GM21447 (cell line): ENCODE measurements around the gene ZNF202.
"Not testable (repeated sequence)": the region's sequence is repeated elsewhere in the genome, so short reads cannot be mapped to it uniquely, and the experiment has no call there.

Source experiments
- ATAC-seq: cut with Tn5 transposase; IDR thresholded peaks from one replicate; pipeline ENCODE4 v1.9.1; 2021; ENCODE audit not compliant: unreplicated experiment

The ZNF202 gene

DNA sequence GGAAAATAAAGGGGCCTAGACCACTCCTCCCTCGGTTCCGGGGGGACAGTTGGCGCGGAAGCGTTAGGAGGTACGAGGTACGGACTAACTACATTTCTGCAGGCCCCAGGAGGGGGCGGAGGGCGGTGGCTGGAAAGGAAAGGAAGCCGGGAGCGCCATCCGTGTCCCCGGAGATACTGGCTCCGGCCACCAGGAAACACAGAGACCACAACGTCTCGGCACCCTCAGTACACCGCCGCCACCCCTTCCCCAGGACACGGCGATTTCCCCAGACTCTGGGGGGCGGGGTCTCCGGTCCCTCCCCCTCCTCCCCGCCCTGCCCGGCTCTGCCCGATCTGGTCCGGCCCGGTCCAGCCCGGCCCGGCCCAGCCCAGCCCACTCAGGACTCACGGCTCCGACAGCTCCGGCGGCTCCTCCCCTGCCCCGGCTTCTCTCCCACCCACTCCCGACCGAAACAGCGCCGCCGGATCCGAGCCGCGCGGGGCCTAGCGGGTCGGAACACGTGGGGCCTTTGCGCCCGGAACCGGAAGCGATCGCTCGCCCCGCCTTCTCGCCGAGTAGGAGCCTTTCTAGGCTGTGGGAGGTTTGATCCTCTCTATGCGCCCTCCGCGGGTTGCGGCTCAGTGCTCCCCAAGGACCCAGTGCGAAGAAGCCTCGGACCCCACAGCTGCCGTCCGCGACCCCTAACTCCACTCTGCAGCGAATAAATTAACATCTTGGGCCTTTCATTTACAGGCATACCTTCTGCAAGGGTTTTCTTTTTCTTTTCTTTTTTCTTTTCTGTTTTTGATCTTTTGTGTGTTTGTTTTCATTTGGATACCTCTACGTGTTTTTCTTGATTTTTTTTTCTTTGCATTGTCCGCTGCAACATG lies at the start of gene ZNF202:
ZNF202 (minus strand) TSS at position 502 of the 872 bp plus-strand sequence. CDS start 10,772 bp downstream, outside the sequence.
- ATAC-seq, result peak; percentile 98

GRCh38 chr11:123783536-123783935 lies 42.1 kb upstream of the ZNF202 start:
- ATAC-seq, result no peak

DNA sequence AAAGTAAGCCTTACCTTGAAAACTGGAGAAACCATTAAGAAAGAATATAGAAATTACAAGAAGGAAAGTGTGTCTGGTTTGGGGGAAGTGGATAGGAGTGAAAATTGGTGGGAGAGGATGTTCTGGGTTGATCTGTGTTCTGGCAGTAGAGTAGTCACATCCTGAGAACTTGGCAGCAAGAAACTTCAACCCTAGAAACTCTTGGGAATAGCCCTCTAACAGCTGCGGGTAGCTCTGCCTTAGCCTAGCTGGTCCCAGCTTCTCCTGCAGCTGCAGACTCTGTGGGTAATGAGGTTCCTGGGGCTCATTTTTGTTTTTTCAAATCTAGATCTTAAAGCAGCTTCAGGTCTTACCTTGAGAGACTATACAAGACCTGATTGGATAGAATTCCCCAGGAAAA lies 37.1 kb upstream of the ZNF202 start:
- ATAC-seq, result no peak

GRCh38 chr11:123775715-123776549 lies 34.5 kb upstream of the ZNF202 start:
- no peak for ATAC-seq

- no peak for ATAC-seq
These were observed 33.8 kb upstream of the ZNF202 start for GRCh38 chr11:123775289-123775688.

- ATAC-seq, result no peak
These were observed 32.5 kb upstream of the ZNF202 start for GRCh38 chr11:123773959-123774358.

DNA sequence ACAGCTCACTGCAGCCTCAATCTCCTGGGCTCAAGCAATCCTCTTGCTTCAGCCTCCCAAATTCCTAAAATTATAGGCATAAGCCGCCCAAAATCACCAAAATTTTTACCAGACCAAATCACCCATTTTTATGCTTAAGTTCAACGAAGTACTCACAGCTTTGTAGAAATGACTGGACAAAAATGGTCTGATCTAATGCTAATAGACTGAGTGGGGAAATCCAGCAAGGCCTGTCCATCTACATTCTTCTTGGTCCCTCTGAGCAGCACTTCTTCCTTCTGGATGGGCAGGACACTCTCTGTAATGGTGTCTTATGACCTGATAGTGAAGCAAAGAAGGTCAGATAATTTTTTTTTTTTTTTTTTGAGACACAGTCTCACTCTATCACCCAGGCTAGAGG lies 31.6 kb upstream of the ZNF202 start:
- no peak for ATAC-seq

- no peak for ATAC-seq
These were observed 30.2 kb upstream of the ZNF202 start for GRCh38 chr11:123771664-123772063.

GRCh38 chr11:123770712-123771111 lies 29.3 kb upstream of the ZNF202 start:
- ATAC-seq, result no peak

- ATAC-seq, result no peak
These were observed 24.1 kb upstream of the ZNF202 start for GRCh38 chr11:123765601-123766000.

DNA sequence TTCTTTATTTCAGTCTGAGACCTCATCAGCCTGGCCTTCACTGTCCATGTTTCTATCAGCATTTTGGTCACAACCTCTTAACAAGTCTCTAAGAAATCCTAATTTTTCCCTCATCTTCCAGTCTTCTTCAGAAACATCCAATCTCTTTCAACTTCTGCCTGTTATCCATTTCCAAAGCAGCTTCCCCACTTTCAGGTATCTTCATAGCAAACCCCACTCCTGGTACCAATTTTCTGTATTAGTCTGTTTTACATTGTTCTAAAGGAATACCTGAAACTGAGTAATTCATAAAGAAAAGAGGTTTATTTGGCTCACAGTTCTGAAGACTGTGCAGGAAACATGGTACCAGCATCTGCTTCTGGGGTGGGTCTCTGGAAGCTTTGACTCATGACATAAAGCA lies 21.0 kb upstream of the ZNF202 start:
- ATAC-seq, result no peak

DNA sequence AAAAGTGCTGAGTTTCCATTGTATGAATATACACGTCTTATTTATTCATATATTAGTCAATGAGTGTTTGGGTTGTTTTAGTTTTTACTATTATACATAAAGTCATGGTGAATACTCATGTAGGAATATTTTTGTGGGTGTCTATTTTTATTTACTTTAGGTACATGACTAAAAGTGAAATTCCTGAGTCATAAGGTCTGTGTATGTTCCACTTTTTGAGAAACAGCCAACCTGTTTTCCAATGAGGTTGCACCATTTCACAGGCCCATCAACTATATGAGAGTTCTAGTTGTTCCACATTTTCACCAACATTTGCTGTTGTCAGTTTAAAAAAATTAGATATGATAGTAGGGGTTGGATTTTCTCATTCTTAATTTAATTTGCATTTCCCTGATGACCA lies 19.4 kb upstream of the ZNF202 start:
- peak; percentile 87 for ATAC-seq

DNA sequence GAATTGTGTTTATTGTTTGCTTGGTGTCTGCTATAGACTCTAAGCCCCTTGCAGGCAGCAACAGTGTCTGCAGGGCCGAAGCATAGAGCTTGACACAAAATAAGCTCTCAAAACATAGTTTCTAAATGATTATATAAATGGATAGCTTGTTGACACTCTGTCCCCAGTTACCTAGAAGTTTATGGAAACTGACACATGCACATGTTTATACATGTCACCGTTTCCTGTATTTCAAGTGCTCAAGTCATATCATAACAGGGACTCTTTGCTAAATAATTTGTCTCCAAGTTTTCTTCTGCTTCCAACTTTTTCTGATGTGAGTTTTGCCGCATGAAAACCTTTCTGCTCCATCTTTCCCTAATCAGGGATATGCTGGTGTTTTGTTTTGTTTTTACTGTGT lies 16.5 kb upstream of the ZNF202 start:
- ATAC-seq, result no peak

DNA sequence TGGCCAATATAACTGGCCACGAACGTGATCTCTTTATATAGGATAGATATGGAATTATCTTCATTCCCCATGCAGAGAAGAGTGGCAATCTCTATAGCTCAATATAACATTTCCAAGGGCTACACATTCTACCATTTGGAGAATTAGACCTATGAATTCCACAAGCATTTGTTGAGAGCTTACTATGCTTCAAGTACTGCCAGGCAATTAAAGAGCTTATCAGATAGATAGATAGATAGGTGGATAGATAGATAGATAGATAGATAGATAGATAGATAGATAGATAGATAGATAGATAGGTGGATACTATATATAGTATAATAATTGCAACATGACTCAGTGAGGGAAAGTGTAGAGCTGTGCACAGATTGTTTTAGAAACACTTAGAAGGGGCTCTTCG lies 14.4 kb upstream of the ZNF202 start:
- ATAC-seq, result no peak

- ATAC-seq, result no peak
These were observed 13.9 kb upstream of the ZNF202 start for GRCh38 chr11:123755344-123755743.

- ATAC-seq, result no peak
These were observed 12.7 kb upstream of the ZNF202 start, which contains the start of gene OR6X1 for GRCh38 chr11:123754101-123754568. Gene OR6X1 (minus strand): TSS chr11:123754518. CDS start chr11:123754518, 0 bp downstream.

GRCh38 chr11:123753110-123753509 lies 11.7 kb upstream of the ZNF202 start:
- ATAC-seq, result no peak

DNA sequence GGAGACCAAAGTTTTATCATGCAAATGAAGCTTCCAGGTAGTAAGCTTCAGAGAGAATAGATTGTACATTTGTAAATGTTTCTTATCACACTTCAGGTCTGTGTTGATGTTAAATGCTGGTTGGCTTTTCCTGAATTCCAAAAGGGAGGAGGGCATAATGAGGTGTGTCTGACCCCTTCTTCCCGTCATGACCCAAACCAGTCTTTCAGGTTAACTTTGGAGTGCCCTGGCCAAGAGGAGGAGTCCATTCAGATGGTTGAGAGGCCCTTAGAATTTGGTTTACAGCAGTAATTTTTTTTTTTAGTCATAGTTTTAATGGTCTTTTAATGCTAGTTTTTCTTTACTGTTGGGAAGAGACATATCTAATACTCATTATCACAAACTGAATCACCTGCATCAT lies 10.3 kb upstream of the ZNF202 start:
- no peak for ATAC-seq

- ATAC-seq, result not testable (repeated sequence)
These were observed 6.9 kb upstream of the ZNF202 start for GRCh38 chr11:123748349-123748748.

- no peak for ATAC-seq
These were observed 4.4 kb upstream of the ZNF202 start for GRCh38 chr11:123745764-123746451.

DNA sequence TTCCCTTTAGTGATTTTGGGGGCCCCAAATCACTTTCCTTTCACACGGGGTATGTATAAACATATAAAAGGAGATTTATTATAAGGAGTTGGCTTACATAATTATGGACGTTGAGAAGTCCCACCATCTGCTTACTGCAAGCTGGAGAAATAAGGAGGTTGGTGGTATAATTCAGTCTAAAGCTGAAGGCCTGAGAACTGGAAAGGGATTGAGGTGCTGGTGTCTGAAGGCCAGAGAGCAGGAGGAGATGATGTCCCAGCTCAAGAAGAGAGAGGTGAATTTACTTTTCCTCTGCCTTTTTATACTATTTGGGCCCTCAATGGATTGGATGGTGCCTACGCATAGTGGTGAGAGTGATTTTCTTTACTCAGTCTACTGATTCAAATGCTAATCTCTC lies 1.3 kb upstream of the ZNF202 start:
- no peak for ATAC-seq
